MM.1S (cell line): Measurements from ENCODE around the gene VPS13C.
"Not testable (repeated sequence)": the region's sequence is repeated elsewhere in the genome, so short reads cannot be mapped to it uniquely, and the experiment has no call there.

ENCODE experiments used
- DNase-seq: peaks from one replicate; pipeline ENCODE4 v3.0.0-alpha.2; 2015
- H2AFZ ChIP-seq: fragments of 300-600 bp; sonication (generic); 2 replicates; pipeline ENCODE4 v1.6.0; 2016; ENCODE audit warnings: antibody characterized with exemption, low read length
- H3F3A ChIP-seq: fragments of 300-600 bp; sonication (generic); 2 replicates; pipeline ENCODE4 v1.6.1; 2016; ENCODE audit warnings: mild to moderate bottlenecking, antibody characterized with exemption, low read length, moderate library complexity, mixed read lengths; ENCODE audit not compliant: insufficient read depth
- H3K27ac ChIP-seq: fragments of 300-600 bp; sonication (generic); 2 replicates; pipeline ENCODE4 v1.5.1; 2016; ENCODE audit warnings: mild to moderate bottlenecking, low read length
- H3K27me3 ChIP-seq: fragments of 300-600 bp; sonication (generic); replicated peaks from 2 replicates; pipeline ENCODE4 v1.6.0; 2016; ENCODE audit warnings: low read length; ENCODE audit not compliant: insufficient read depth
- H3K36me3 ChIP-seq: fragments of 300-600 bp; sonication (generic); replicated peaks from 2 replicates; pipeline ENCODE4 v1.6.1; 2016; ENCODE audit warnings: mild to moderate bottlenecking, low read length, mixed read lengths; ENCODE audit not compliant: insufficient read depth
- H3K4me1 ChIP-seq: fragments of 300-600 bp; sonication (generic); 2 replicates; pipeline ENCODE4 v1.6.1; 2016; ENCODE audit warnings: low read length, mixed read lengths
- H3K4me2 ChIP-seq: fragments of 300-600 bp; sonication (generic); 2 replicates; pipeline ENCODE4 v1.6.0; 2016; ENCODE audit warnings: low read depth, low read length
- H3K4me3 ChIP-seq: fragments of 300-600 bp; sonication (generic); 2 replicates; pipeline ENCODE4 v1.5.1; 2016; ENCODE audit warnings: low read length, mixed read lengths
- H3K79me2 ChIP-seq: fragments of 300-600 bp; sonication (generic); 2 replicates; pipeline ENCODE4 v1.6.1; 2016; ENCODE audit warnings: mixed run types, low read length, mixed read lengths
- H3K9ac ChIP-seq: fragments of 300-600 bp; sonication (generic); 2 replicates; pipeline ENCODE4 v1.6.1; 2016; ENCODE audit warnings: low read length, mixed read lengths
- H3K9me2 ChIP-seq: fragments of 300-600 bp; sonication (generic); replicated peaks from 2 replicates; pipeline ENCODE4 v1.6.1; 2016; ENCODE audit warnings: mild to moderate bottlenecking, low read length, mixed read lengths; ENCODE audit not compliant: insufficient read depth
- H3K9me3 ChIP-seq: fragments of 300-600 bp; sonication (generic); replicated peaks from 2 replicates; pipeline ENCODE4 v1.6.1; 2016; ENCODE audit warnings: mild to moderate bottlenecking, low read length, mixed read lengths; ENCODE audit not compliant: insufficient read depth
- H4K20me1 ChIP-seq: fragments of 300-600 bp; sonication (generic); 2 replicates; pipeline ENCODE4 v1.6.1; 2016; ENCODE audit warnings: mild to moderate bottlenecking, low read length, moderate library complexity, mixed read lengths; ENCODE audit not compliant: insufficient read depth
- CTCF ChIP-seq: fragments of 300-600 bp; sonication (generic); IDR thresholded peaks from 2 replicates; pipeline ENCODE4 v1.5.1; 2016; ENCODE audit warnings: antibody characterized with exemption, low read length, mixed read lengths
- EZH2 ChIP-seq: fragments of 300-600 bp; sonication (generic); optimal IDR thresholded peaks from 2 replicates; pipeline ENCODE3; 2017; ENCODE audit warnings: low read depth, mild to moderate bottlenecking, antibody characterized with exemption, low read length, mixed read lengths
- EZH2phosphoT487 ChIP-seq: fragments of 300-600 bp; sonication (generic); IDR thresholded peaks from 2 replicates; pipeline ENCODE4 v1.6.1; 2018; ENCODE audit warnings: antibody characterized with exemption, low read length

Gene VPS13C

GRCh38 chr15:62050115-62050514, 10.1 kb downstream of the VPS13C start:
- no peak for DNase-seq
- Histone ChIP-seq H3K4me1 (peaks cover 21% of the 10 kb centered on the region), H3K27ac (no peak overlapping the region), H3K9ac (no peak overlapping the region), H3K79me2 (peaks cover 75% of the 10 kb centered on the region), H3K4me3 (no peak overlapping the region), H3K4me2 (no peak overlapping the region), H3K36me3 (no peaks in the 10 kb centered on the region), H3K9me3 (no peaks in the 10 kb centered on the region), H4K20me1 (no peaks in the 10 kb centered on the region), H3F3A (peaks cover 26% of the 10 kb centered on the region), H3K27me3 (no peaks in the 10 kb centered on the region), H3K9me2 (no peaks in the 10 kb centered on the region), H2AFZ (no peak overlapping the region)
- TF ChIP-seq EZH2 (no peak), EZH2phosphoT487 (no peak), CTCF (no peak)

GRCh38 chr15:62048254-62048653, 12.0 kb downstream of the VPS13C start:
- not testable (repeated sequence) for H3K27ac ChIP-seq, H3K9me2 ChIP-seq, H3K9ac ChIP-seq, H2AFZ ChIP-seq, DNase-seq, H3K27me3 ChIP-seq, H3K36me3 ChIP-seq, H3K9me3 ChIP-seq, H4K20me1 ChIP-seq, H3K4me2 ChIP-seq, H3K4me3 ChIP-seq
- peaks cover 17% of the 10 kb centered on the region for H3K4me1 ChIP-seq
- peaks cover 72% of the 10 kb centered on the region for H3K79me2 ChIP-seq
- peaks cover 25% of the 10 kb centered on the region for H3F3A ChIP-seq

GRCh38 chr15:62047282-62047827, 12.9 kb downstream of the VPS13C start:
- Histone ChIP-seq H3K27ac (peak overlapping the region; percentile 37; the same call in 1 of the 2 replicates), H4K20me1 (no peaks in the 10 kb centered on the region), H3K9me3 (no peaks in the 10 kb centered on the region), H3K4me3 (peak overlapping the region; percentile 2; the same call in 1 of the 2 replicates), H3K36me3 (no peaks in the 10 kb centered on the region), H3K4me2 (peak overlapping the region; percentile 32; the same call in 1 of the 2 replicates), H3K9ac (no peak overlapping the region), H3K27me3 (no peaks in the 10 kb centered on the region), H3K4me1 (peaks cover 14% of the 10 kb centered on the region), H3K79me2 (peaks cover 65% of the 10 kb centered on the region), H3K9me2 (no peaks in the 10 kb centered on the region), H2AFZ (no peak overlapping the region), H3F3A (peaks cover 19% of the 10 kb centered on the region)
- TF ChIP-seq EZH2 (no peak), CTCF (no peak), EZH2phosphoT487 (no peak)
- no peak for DNase-seq

DNA sequence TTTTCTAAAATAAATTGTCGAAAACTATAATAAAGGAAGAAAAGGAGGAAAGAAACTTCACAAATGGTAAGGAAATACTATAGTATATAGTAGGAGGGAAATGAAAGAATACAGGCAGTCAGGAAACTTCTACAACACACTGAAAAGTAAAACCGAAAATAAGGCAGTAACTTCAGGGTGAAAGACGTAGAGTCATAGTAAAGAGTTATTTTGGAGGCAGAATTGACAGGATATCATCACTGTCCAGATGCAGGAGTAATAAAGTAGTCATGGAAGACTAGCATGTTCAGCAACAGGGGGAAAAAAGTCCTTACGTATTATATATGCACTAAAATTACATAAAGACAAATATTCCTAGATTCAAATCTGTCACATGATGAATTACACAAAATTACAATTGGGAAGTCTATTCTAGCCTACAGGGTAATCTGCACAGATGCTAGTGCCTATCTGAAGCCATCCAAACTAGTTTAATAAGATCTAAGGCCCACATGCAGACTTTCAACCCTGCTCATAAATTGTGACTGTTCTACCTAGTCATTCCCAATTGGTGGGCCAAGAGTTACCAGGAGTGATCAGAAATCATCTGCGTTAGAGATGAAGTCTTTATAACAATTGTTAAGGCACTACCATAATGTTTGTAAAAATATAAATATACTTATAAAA, 14.0 kb downstream of the VPS13C start:
- Histone ChIP-seq H3K79me2 (peaks cover 56% of the 10 kb centered on the region), H3K27ac (peak overlapping the region; percentile 54; the same call in 1 of the 2 replicates), H3F3A (peaks cover 19% of the 10 kb centered on the region), H3K9me3 (no peaks in the 10 kb centered on the region), H3K36me3 (no peaks in the 10 kb centered on the region), H3K4me3 (peak overlapping the region; percentile 36; the same call in 1 of the 2 replicates), H3K4me2 (peak overlapping the region; percentile 65), H3K9me2 (no peaks in the 10 kb centered on the region), H3K9ac (no peak overlapping the region; the same call in 1 of the 2 replicates), H4K20me1 (no peaks in the 10 kb centered on the region), H2AFZ (no peak overlapping the region), H3K27me3 (no peaks in the 10 kb centered on the region), H3K4me1 (peaks cover 14% of the 10 kb centered on the region)
- peak; percentile 54 for DNase-seq
- TF ChIP-seq EZH2phosphoT487, result no peak
- TF ChIP-seq CTCF, result no peak
- TF ChIP-seq EZH2, result no peak
